HEK293T (cell line): ENCODE measurements around the gene SPRR2F.
"Not testable (repeated sequence)": the region's sequence is repeated elsewhere in the genome, so short reads cannot be mapped to it uniquely, and the experiment has no call there.

ENCODE experiments used
- CTCF ChIA-PET: fragments of 350-600 bp; formaldehyde crosslinking; extraction: SDS; loops from one replicate; lab custom pipeline; 2021; ENCODE audit warnings: antibody characterized with exemption, inconsistent platforms; lab: Yijun Ruan, JAX
- POLR2A ChIA-PET: fragments of 350-600 bp; formaldehyde crosslinking; extraction: SDS; loops from one replicate; lab custom pipeline; 2020; ENCODE audit warnings: antibody characterized with exemption, inconsistent platforms; lab: Yijun Ruan, JAX
- DNase-seq: peaks from one replicate; pipeline ENCODE4 v3.0.0; 2012; ENCODE audit warnings: mixed read lengths; ENCODE audit errors: extremely low spot score
- ARNT ChIP-seq: fragments of 450-650 bp; IDR thresholded peaks from 2 replicates; pipeline ENCODE4 v1.6.1; 2017; ENCODE audit warnings: mild to moderate bottlenecking
- BHLHE40 ChIP-seq: fragments of 450-650 bp; IDR thresholded peaks from 2 replicates; pipeline ENCODE4 v1.6.1; 2016; ENCODE audit warnings: mild to moderate bottlenecking, moderate library complexity, borderline replicate concordance
- CTBP1 ChIP-seq: fragments of 450-650 bp; IDR thresholded peaks from 2 replicates; pipeline ENCODE4 v1.6.1; 2016; ENCODE audit warnings: borderline replicate concordance
- ELF4 ChIP-seq: fragments of 450-650 bp; IDR thresholded peaks from 2 replicates; pipeline ENCODE4 v1.6.1; 2017; ENCODE audit warnings: antibody characterized with exemption
- FOXA1 ChIP-seq: fragments of 450-650 bp; IDR thresholded peaks from 2 replicates; pipeline ENCODE4 v1.6.1; 2016; ENCODE audit warnings: mild to moderate bottlenecking
- FOXK2 ChIP-seq: fragments of 450-650 bp; IDR thresholded peaks from 2 replicates; pipeline ENCODE4 v1.6.1; 2016; ENCODE audit warnings: mild to moderate bottlenecking
- FOXM1 ChIP-seq: fragments of 450-650 bp; IDR thresholded peaks from 2 replicates; pipeline ENCODE4 v1.6.1; 2017; ENCODE audit warnings: mild to moderate bottlenecking, borderline replicate concordance
- HDGF ChIP-seq: fragments of 450-650 bp; IDR thresholded peaks from 2 replicates; pipeline ENCODE4 v1.6.1; 2017; ENCODE audit warnings: antibody characterized with exemption, borderline replicate concordance
- L3MBTL2 ChIP-seq: fragments of 450-650 bp; conservative IDR thresholded peaks from 2 replicates; pipeline ENCODE4 v1.6.1; 2016; ENCODE audit warnings: mild to moderate bottlenecking
- LEF1 ChIP-seq: fragments of 450-650 bp; IDR thresholded peaks from 2 replicates; pipeline ENCODE4 v1.6.1; 2017; ENCODE audit warnings: mild to moderate bottlenecking, borderline replicate concordance
- NFRKB ChIP-seq: fragments of 450-650 bp; IDR thresholded peaks from 2 replicates; pipeline ENCODE4 v1.6.1; 2016; ENCODE audit warnings: mild to moderate bottlenecking, moderate library complexity
- SP1 ChIP-seq: fragments of 450-650 bp; IDR thresholded peaks from 2 replicates; pipeline ENCODE4 v1.6.1; 2017
- SUZ12 ChIP-seq: fragments of 450-650 bp; IDR thresholded peaks from 2 replicates; pipeline ENCODE4 v1.6.1; 2016; ENCODE audit warnings: mild to moderate bottlenecking
- TARDBP ChIP-seq: fragments of 450-650 bp; IDR thresholded peaks from 2 replicates; pipeline ENCODE4 v1.6.1; 2016
- ZNF384 ChIP-seq: fragments of 450-650 bp; IDR thresholded peaks from 2 replicates; pipeline ENCODE4 v1.6.1; 2016
- TF ChIP-seq, protein P1 (sequence below): fragments of 450-650 bp; IDR thresholded peaks from 2 replicates; pipeline ENCODE4 v1.6.1; 2016

SPRR2F gene, protein sequence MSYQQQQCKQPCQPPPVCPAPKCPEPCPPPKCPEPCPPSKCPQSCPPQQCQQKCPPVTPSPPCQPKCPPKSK

DNA sequence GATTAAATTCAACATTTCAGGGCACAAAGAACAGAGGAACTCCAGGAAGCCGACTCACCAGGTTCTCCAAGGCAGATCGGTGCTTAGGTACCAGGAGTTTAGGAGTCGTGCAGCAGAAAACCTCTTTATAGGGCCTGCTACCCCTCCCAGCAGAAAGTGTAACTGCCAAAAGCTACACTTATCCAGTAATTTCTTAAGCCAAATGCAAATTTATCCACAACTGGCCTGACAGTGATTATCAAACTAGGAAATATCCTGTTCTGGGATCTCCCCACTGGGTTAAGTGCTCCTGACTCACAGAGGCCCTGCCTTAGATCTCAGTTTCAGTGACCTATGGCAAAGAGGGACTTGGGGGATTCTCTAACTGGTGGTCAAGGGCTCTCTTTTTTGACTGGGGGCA, at the start of gene SPRR2F:
SPRR2F (minus strand) TSS at position 101 of the 400 bp plus-strand sequence. CDS start 783 bp downstream, outside the sequence.
- TF ChIP-seq L3MBTL2 (no peak), BHLHE40 (no peak), SP1 (no peak), ELF4 (no peak), FOXK2 (no peak), LEF1 (no peak), TARDBP (no peak), NFRKB (no peak), SUZ12 (no peak), CTBP1 (no peak), ZNF384 (no peak)
- TF ChIP-seq, protein P1, sequence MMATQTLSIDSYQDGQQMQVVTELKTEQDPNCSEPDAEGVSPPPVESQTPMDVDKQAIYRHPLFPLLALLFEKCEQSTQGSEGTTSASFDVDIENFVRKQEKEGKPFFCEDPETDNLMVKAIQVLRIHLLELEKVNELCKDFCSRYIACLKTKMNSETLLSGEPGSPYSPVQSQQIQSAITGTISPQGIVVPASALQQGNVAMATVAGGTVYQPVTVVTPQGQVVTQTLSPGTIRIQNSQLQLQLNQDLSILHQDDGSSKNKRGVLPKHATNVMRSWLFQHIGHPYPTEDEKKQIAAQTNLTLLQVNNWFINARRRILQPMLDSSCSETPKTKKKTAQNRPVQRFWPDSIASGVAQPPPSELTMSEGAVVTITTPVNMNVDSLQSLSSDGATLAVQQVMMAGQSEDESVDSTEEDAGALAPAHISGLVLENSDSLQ, result no peak
- POLR2A ChIA-PET, result no interaction called here
- no peak for DNase-seq
- CTCF ChIA-PET, result no interaction called here

DNA sequence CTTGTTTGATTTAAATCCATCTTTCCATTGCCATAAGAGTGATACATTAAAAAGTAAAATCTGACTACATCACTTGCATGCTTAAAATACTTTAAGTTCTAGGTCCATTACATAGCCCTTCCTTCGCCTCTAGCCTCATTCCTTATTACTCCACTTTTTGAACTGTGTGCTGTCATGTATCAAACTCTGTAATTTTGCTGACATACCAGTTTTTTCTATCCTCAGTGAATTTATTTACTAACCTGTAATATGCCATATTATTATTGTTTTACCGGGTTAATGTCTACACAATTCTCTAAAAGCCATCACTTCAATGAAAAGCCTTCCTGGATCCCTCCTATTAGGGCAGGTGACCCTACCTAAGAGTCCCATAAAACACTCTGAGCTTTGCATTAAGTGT, 42.2 kb upstream of the SPRR2F start:
- no peak for TF ChIP-seq SUZ12
- TF ChIP-seq FOXM1, result no peak
- TF ChIP-seq ARNT, result no peak
- TF ChIP-seq BHLHE40, result no peak
- ChIA-PET POLR2A (no interaction called here), CTCF (no interaction called here)
- DNase-seq, result no peak

DNA sequence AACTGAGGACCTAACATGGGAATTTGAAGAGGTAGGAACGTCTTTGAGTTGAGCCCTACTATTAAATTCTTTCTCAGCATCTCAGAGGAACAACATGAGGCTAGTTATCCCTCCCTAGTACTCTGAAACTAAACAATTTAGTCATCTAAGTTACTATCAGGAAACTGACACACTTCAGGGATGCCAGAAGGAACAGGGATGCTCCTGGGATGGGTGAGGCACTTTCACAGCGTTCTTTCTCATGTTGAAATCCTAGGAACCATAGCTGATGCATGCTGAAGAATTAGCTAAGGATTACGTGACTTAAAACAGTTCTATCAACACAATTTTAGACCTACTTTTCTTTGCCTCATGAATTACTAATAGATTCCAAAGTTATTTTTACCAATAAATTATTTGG, 39.2 kb upstream of the SPRR2F start:
- no peak for DNase-seq
- TF ChIP-seq FOXM1 (no peak), L3MBTL2 (no peak), TARDBP (no peak), SP1 (no peak)
- POLR2A ChIA-PET, result no interaction called here
- CTCF ChIA-PET, result interaction anchor here (1.0 kb wide), 1 partner anchor 40 kb away, joined by 4 read pairs; no protein-coding TSS in a partner anchor

DNA sequence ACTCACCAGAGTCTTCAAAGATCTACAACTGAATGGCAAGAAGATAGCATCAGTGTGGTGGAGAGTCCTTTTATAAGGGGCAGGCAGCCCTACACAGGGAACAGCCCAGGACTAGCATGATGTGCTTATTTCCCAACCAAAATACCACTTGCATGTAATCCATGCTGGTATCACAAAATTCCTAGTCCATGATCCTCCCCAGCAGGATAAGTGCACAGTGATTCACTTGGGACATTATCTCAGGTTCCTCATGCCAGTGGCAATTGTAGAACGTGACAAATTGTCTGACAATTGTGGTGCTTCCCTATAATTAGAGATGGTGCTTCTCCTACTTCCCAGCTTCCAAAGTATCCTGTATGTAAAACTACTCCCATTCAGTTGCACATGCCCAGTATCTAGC, 37.5 kb upstream of the SPRR2F start, which contains the start of gene SPRR2G:
SPRR2G (minus strand) TSS at position 45 of the 400 bp plus-strand sequence. CDS start 780 bp downstream, outside the sequence.
- CTCF ChIA-PET, result no interaction called here
- POLR2A ChIA-PET, result no interaction called here
- TF ChIP-seq ZNF384 (no peak), HDGF (no peak), CTBP1 (no peak), TARDBP (no peak), ELF4 (no peak), NFRKB (no peak)

DNA sequence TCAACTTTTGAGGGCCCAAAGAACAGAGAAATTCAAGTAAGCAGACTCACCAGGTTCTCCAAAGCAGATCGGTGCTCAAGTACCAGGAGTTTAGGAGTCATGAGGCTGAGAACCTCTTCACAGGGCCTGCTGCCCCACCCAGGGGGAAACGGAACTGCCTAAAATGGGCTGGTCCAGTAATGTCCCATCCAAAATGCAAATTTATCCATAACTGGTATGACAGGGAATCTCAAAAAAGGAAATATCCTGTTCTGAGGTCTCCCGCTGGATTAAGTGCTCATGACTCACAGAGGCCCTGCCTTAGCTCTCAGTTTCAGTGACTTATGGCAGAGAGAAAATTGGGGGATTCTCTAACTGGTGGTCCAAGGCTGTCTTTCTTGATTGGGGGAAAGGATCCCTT, 28.1 kb upstream of the SPRR2F start:
- ChIA-PET POLR2A (no interaction called here), CTCF (no interaction called here)
- DNase-seq, result no peak
- TF ChIP-seq LEF1 (no peak), TARDBP (no peak), CTBP1 (no peak), FOXA1 (no peak), BHLHE40 (no peak), ELF4 (no peak), FOXK2 (no peak), ARNT (no peak), L3MBTL2 (no peak), ZNF384 (no peak), FOXM1 (no peak), SUZ12 (no peak), HDGF (no peak), NFRKB (no peak), SP1 (no peak)
- TF ChIP-seq, protein P1, result no peak

More for the DNA sequence above, 37.5 kb upstream of the SPRR2F start, which contains the start of gene SPRR2G:
- no peak for DNase-seq

DNA sequence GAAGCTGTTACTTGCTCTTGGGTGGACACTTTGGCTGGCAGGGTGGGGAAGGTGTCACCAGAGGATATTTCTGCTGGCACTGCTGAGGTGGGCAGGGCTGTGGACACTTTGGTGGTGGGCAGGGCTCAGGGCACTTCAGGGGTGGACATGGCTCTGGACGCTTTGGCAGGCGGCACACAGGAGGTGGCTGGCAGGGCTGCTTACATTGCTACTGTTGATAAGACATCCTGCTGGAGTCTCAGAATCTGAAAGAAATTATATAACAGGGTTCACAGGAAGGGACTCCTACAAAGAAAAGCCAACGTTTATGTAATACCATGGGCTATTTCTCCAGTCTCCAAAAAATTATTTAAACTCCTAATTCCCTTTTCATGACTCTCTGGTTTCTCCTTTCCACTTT, 27.2 kb upstream of the SPRR2F start:
- TF ChIP-seq FOXM1 (no peak), L3MBTL2 (no peak)
- no peak for DNase-seq
- ChIA-PET POLR2A (no interaction called here), CTCF (no interaction called here)

DNA sequence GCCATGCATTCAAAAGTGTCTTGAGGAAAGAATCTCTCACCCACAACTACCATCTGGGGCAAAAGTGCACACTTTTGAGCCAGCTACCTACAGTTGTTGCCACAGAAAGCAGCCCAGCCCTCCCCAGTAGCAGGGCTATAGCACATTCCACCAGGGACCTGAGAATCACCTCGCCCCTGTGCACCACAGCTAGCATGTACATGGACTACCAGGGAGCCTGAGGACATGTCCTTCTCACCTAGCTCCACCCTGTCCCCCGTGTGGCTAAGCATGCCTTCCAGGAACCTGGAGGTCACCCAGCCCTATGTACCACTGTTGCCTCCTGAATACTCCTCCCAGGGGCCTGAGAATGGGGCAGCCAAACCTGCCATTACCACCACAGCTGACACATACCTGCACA, 20.4 kb upstream of the SPRR2F start:
- CTCF ChIA-PET, result interaction anchor here (0.6 kb wide), 1 partner anchor 10 kb away, joined by 3 read pairs; no protein-coding TSS in a partner anchor
- POLR2A ChIA-PET, result no interaction called here

DNA sequence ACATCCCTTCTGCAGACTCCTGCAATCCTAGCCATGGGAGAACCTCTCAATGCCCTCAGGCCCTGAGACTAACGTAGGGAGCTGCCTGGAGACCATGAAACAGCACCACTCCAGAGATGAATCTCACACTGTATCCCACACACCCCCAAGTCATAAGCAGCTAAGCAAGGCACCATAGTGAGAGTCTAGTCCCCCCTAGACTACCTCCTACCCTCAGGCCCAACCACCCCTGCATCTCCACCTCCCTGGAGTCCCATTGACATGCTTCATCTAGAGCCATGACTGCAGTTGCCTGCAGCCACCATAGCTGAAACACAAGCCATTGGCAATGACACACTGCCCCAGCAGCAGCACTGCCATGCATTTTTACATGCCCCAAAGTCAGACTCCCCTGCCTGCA, 20.0 kb upstream of the SPRR2F start:
- CTCF ChIA-PET, result interaction anchor here (0.6 kb wide), 1 partner anchor 11 kb away, joined by 3 read pairs; no protein-coding TSS in a partner anchor
- DNase-seq, result no peak
- TF ChIP-seq FOXK2 (no peak), ARNT (no peak), HDGF (no peak), SP1 (no peak), FOXM1 (no peak), BHLHE40 (no peak), FOXA1 (no peak), NFRKB (no peak), SUZ12 (no peak), LEF1 (no peak), CTBP1 (no peak), TARDBP (no peak)
- TF ChIP-seq, protein P1, result no peak
- POLR2A ChIA-PET, result no interaction called here

More for the DNA sequence above, 20.4 kb upstream of the SPRR2F start:
- TF ChIP-seq FOXK2, result no peak
- no peak for DNase-seq

DNA sequence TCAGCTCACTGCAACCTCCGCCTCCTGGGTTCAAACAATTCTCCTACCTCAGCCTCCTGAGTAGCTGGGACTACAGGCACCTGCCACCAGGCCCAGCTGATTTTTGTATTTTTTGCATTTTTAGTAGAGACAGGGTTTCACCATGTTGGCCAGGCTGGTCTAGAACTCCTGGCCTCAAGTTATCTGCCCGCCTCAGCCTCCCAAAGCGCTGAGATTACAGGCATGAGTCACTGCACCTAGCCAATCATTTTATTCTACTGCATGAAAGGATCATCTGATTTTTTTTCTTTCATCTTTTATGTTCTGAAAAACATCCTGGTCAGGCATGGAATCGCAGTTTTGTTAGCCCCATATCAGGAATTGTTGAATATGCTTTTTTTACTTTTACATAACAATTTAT, 15.4 kb upstream of the SPRR2F start:
- POLR2A ChIA-PET, CTCF ChIA-PET, DNase-seq: not testable (repeated sequence)
